ENCODE data around the gene CHST12. TPM values are rescaled to one million over a fixed set of nuclear protein-coding genes. Genes with fewer than 3 reads are reported as not detected.
"Not testable (repeated sequence)": the region's sequence is repeated elsewhere in the genome, so short reads cannot be mapped to it uniquely, and the experiment has no call there.

Gene CHST12
- total RNA-seq, 1 donor from 2014 or later = 16.7 TPM

DNA sequence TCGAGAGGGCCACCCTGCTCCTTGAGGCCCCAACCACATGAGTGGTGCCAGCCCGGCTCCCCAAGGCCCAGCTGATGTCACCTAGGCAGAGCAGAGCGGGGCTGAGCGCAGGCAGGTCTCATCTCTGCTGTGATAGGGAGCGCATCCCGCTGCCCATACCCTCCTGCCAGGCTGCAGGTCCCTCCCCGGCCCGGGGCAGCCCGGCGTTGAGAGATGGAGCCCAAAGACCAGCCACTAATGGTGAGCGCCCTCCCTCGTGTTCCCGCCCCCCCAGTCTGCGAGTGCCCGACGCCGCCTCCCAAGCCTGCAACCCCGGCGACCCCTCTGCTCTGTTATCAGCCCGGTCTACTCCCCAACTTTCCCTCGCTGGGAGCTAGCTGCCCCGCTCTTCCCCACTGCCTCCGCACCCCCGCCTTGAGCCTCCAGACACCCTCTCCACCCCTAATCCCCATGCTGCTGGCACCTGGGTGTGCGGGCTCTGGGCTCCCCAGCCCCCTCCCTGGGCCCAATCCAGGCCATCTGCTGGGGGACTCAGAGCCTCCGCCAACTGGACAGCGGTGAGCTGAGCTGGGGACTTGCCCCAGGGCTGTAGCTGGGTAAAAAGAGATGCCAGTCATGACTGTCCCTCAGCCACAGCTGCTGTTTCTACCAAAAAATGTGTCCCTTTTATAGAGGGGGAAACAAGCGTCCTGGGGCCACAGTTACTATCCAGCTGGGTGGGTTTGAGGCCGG is 19.7 kb upstream of the CHST12 start:
- Mint-ChIP-seq H3K27ac (no peak overlapping the region), H3K9me3 (ENCODE audit: low read depth) (no peaks in the 10 kb centered on the region), H3K36me3 (ENCODE audit: insufficient read depth) (peaks cover 16% of the 10 kb centered on the region), H3K4me1 (ENCODE audit: low read depth) (no peaks in the 10 kb centered on the region), H3K4me3 (ENCODE audit: low read depth) (no peak overlapping the region), H3K27me3 (no peaks in the 10 kb centered on the region)
- DNase-seq (ENCODE audit: low spot score, unreplicated experiment) = no peak
- TF ChIP-seq CTCF (IDR thresholded peaks at IDR 0.05; ENCODE audit: unreplicated experiment) = no peak

DNA sequence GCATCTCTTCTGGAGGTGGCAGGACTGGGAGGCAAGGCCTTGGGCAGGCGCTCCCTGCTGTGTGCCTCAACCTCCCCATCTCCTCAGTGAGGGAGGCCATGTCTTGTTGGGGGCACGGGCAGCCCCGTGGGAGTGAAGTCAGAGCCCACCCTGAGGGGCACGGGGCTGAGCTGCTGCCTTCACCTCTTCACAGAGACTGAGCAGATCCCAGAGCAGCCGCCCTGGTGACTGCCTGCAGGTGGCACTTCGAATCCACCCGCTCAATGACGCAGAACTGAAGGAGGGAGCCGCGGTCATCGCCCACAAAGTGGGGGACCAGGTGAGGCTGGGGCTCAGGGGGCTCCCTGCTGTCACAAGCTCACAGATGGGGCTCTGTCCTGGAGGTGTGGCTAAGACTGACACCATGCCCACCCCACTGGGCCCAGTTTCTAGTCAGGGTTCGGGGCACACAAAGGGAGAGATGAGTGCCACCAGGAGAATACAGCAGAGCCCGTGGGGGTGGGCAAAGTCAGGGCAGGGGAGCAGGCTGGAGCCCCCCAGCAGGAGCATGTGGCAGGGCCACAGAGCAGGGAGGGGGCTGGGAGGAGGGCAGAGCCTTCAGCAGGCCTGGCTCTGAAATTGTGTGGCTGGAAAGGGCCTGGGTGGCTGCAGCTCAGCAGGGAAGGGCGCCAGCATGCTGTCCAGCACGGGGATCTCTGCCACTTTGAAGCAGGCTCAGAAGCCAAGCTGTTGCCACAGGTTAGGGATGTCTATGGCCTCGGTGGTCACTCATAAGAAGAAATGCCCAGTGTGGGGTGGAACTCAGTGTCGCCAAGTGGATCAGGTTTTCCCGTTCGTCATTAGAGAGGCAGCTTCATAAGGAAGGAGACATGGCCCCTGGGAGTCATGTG is 18.8 kb upstream of the CHST12 start:
- H3K27ac Mint-ChIP-seq = no peak overlapping the region
- TF ChIP-seq CTCF (IDR thresholded peaks at IDR 0.05; ENCODE audit: unreplicated experiment) = no peak
- H3K36me3 Mint-ChIP-seq (ENCODE audit: insufficient read depth) = peaks cover 12% of the 10 kb centered on the region
- DNase-seq (ENCODE audit: low spot score, unreplicated experiment) = no peak
- H3K27me3 Mint-ChIP-seq = no peaks in the 10 kb centered on the region
- H3K9me3 Mint-ChIP-seq (ENCODE audit: low read depth) = no peaks in the 10 kb centered on the region
- peaks cover 5% of the 10 kb centered on the region for H3K4me1 Mint-ChIP-seq (ENCODE audit: low read depth)
- no peak overlapping the region for H3K4me3 Mint-ChIP-seq (ENCODE audit: low read depth)

DNA sequence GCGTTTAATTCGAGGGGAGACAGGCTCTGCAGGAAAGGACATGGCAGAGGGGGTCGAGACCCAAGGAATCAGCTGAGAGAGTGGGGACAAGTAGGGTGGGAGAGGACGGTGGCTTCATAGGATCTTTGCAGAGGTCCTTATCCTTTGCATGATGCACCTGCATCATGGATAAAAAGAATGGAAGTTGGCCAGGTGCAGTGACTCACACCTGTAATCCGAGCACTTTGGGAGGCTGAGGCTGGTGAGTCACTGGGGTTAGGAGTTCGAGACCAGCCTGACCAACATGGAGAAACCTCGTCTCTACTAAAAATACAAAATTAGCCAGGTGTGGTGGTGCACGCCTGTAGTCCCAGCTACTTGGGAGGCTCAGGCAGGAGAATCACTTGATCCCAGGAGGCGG is 17.3 kb upstream of the CHST12 start:
- H3K27me3 Mint-ChIP-seq; DNase-seq (ENCODE audit: low spot score, unreplicated experiment): not testable (repeated sequence)

GRCh38 chr7:2386964-2387669 is 16.3 kb upstream of the CHST12 start:
- Mint-ChIP-seq H3K4me1 (ENCODE audit: low read depth) (peaks cover 16% of the 10 kb centered on the region), H3K27me3 (no peaks in the 10 kb centered on the region), H3K36me3 (ENCODE audit: insufficient read depth) (no peaks in the 10 kb centered on the region), H3K9me3 (ENCODE audit: low read depth) (no peaks in the 10 kb centered on the region), H3K4me3 (ENCODE audit: low read depth) (no peak overlapping the region), H3K27ac (no peak overlapping the region)
- no peak for DNase-seq (ENCODE audit: low spot score, unreplicated experiment)
- no peak for TF ChIP-seq CTCF (IDR thresholded peaks at IDR 0.05; ENCODE audit: unreplicated experiment)

More for the DNA sequence above, 17.3 kb upstream of the CHST12 start:
- H3K4me1 Mint-ChIP-seq (ENCODE audit: low read depth) = peaks cover 16% of the 10 kb centered on the region
- H3K4me3 Mint-ChIP-seq (ENCODE audit: low read depth); H3K9me3 Mint-ChIP-seq (ENCODE audit: low read depth); H3K27ac Mint-ChIP-seq; H3K36me3 Mint-ChIP-seq (ENCODE audit: insufficient read depth): not testable (repeated sequence)

GRCh38 chr7:2387897-2388636 is 15.3 kb upstream of the CHST12 start:
- no peak for DNase-seq (ENCODE audit: low spot score, unreplicated experiment)
- Mint-ChIP-seq H3K4me1 (ENCODE audit: low read depth) (peaks cover 16% of the 10 kb centered on the region), H3K9me3 (ENCODE audit: low read depth) (no peaks in the 10 kb centered on the region), H3K36me3 (ENCODE audit: insufficient read depth) (no peaks in the 10 kb centered on the region), H3K27ac (no peak overlapping the region), H3K4me3 (ENCODE audit: low read depth) (no peak overlapping the region), H3K27me3 (no peaks in the 10 kb centered on the region)
- TF ChIP-seq CTCF (IDR thresholded peaks at IDR 0.05; ENCODE audit: unreplicated experiment) = no peak

Data from progenitor cell of endocrine pancreas (in vitro differentiated cells).